ENCODE data around the gene PPP1R26. TPM values are rescaled to one million over a fixed set of nuclear protein-coding genes. Genes with fewer than 3 reads are reported as not detected.

The PPP1R26 gene
- total RNA-seq, 1 donor from 2014 or later, result 19.5 TPM

GRCh38 chr9:135488013-135488330, 8.4 kb downstream of the PPP1R26 start:
- no peaks in the 10 kb centered on the region for H3K4me1 Mint-ChIP-seq (ENCODE audit: low read depth)
- DNase-seq (ENCODE audit: low spot score), result peak; percentile 76
- peaks cover 15% of the 10 kb centered on the region for H3K36me3 Mint-ChIP-seq (ENCODE audit: low read depth)
- no peak overlapping the region for H3K4me3 Mint-ChIP-seq (ENCODE audit: unreplicated experiment)
- no peaks in the 10 kb centered on the region for H3K9me3 Mint-ChIP-seq (ENCODE audit: low read depth)
- no peak overlapping the region for H3K27ac Mint-ChIP-seq (ENCODE audit: unreplicated experiment)
- no peak for TF ChIP-seq CTCF (IDR thresholded peaks at IDR 0.05)
- no peaks in the 10 kb centered on the region for H3K27me3 Mint-ChIP-seq (ENCODE audit: low read depth)

- H3K9me3 Mint-ChIP-seq (ENCODE audit: low read depth), result no peaks in the 10 kb centered on the region
- peak; percentile 58 for DNase-seq (ENCODE audit: low spot score)
- H3K4me3 Mint-ChIP-seq (ENCODE audit: unreplicated experiment), result no peak overlapping the region
- no peaks in the 10 kb centered on the region for H3K27me3 Mint-ChIP-seq (ENCODE audit: low read depth)
- no peak overlapping the region for H3K27ac Mint-ChIP-seq (ENCODE audit: unreplicated experiment)
- H3K4me1 Mint-ChIP-seq (ENCODE audit: low read depth), result no peaks in the 10 kb centered on the region
- peaks cover 15% of the 10 kb centered on the region for H3K36me3 Mint-ChIP-seq (ENCODE audit: low read depth)
- TF ChIP-seq CTCF (IDR thresholded peaks at IDR 0.05), result no peak
Observed at GRCh38 chr9:135488527-135488926, 8.9 kb downstream of the PPP1R26 start.

GRCh38 chr9:135489188-135489906, 9.8 kb downstream of the PPP1R26 start:
- H3K36me3 Mint-ChIP-seq (ENCODE audit: low read depth), result peaks cover 15% of the 10 kb centered on the region
- TF ChIP-seq CTCF (IDR thresholded peaks at IDR 0.05), result no peak
- no peak overlapping the region for H3K4me3 Mint-ChIP-seq (ENCODE audit: unreplicated experiment)
- no peaks in the 10 kb centered on the region for H3K27me3 Mint-ChIP-seq (ENCODE audit: low read depth)
- DNase-seq (ENCODE audit: low spot score), result peak; percentile 59
- H3K27ac Mint-ChIP-seq (ENCODE audit: unreplicated experiment), result no peak overlapping the region
- H3K9me3 Mint-ChIP-seq (ENCODE audit: low read depth), result no peaks in the 10 kb centered on the region
- no peaks in the 10 kb centered on the region for H3K4me1 Mint-ChIP-seq (ENCODE audit: low read depth)

GRCh38 chr9:135490166-135490870, 10.7 kb downstream of the PPP1R26 start:
- Mint-ChIP-seq H3K36me3 (ENCODE audit: low read depth) (peaks cover 11% of the 10 kb centered on the region), H3K4me3 (ENCODE audit: unreplicated experiment) (no peak overlapping the region), H3K4me1 (ENCODE audit: low read depth) (no peaks in the 10 kb centered on the region), H3K27ac (ENCODE audit: unreplicated experiment) (no peak overlapping the region), H3K9me3 (ENCODE audit: low read depth) (no peaks in the 10 kb centered on the region), H3K27me3 (ENCODE audit: low read depth) (no peaks in the 10 kb centered on the region)
- DNase-seq (ENCODE audit: low spot score), result peak; percentile 46
- no peak for TF ChIP-seq CTCF (IDR thresholded peaks at IDR 0.05)

- Mint-ChIP-seq H3K9me3 (ENCODE audit: low read depth) (no peaks in the 10 kb centered on the region), H3K4me3 (ENCODE audit: unreplicated experiment) (no peak overlapping the region)
- peak; percentile 87 for DNase-seq (ENCODE audit: low spot score)
Observed at GRCh38 chr9:135490980-135491464, 11.4 kb downstream of the PPP1R26 start.

More at GRCh38 chr9:135490980-135491464, 11.4 kb downstream of the PPP1R26 start:
- TF ChIP-seq CTCF (IDR thresholded peaks at IDR 0.05), result no peak
- no peak overlapping the region for H3K27ac Mint-ChIP-seq (ENCODE audit: unreplicated experiment)
- H3K4me1 Mint-ChIP-seq (ENCODE audit: low read depth), result no peaks in the 10 kb centered on the region
- no peaks in the 10 kb centered on the region for H3K27me3 Mint-ChIP-seq (ENCODE audit: low read depth)
- H3K36me3 Mint-ChIP-seq (ENCODE audit: low read depth), result peaks cover 9% of the 10 kb centered on the region

Data from chondrocyte (in vitro differentiated cells).